ENCODE results near the gene KRT2.

KRT2 gene

GRCh38 chr12:52630599-52631200 is 21.3 kb downstream of the KRT2 start:
- no peaks in the 10 kb centered on the region for H3K27me3 ChIP-seq
- no peak overlapping the region for H3K4me3 ChIP-seq (ENCODE audit: low read depth in 1 of 2, low read length in 1 of 2)
- H3K9me3 ChIP-seq = no peaks in the 10 kb centered on the region
- no peak overlapping the region for H3K27ac ChIP-seq
- TF ChIP-seq CTCF (IDR thresholded peaks at IDR 0.05) = no peak
- no peaks in the 10 kb centered on the region for H3K4me1 ChIP-seq (ENCODE audit: control insufficient read depth in 1 of 2, insufficient read depth in 1 of 2, low read depth in 1 of 2, low read length in 1 of 2)
- no peaks in the 10 kb centered on the region for H3K36me3 ChIP-seq

GRCh38 chr12:52630008-52630500 is 22.0 kb downstream of the KRT2 start:
- Histone ChIP-seq H3K4me1 (ENCODE audit: control insufficient read depth in 1 of 2, insufficient read depth in 1 of 2, low read depth in 1 of 2, low read length in 1 of 2) (no peaks in the 10 kb centered on the region), H3K36me3 (no peaks in the 10 kb centered on the region), H3K27me3 (no peaks in the 10 kb centered on the region), H3K4me3 (ENCODE audit: low read depth in 1 of 2, low read length in 1 of 2) (no peak overlapping the region), H3K9me3 (no peaks in the 10 kb centered on the region), H3K27ac (no peak overlapping the region)
- no peak for TF ChIP-seq CTCF (IDR thresholded peaks at IDR 0.05)

GRCh38 chr12:52629281-52630007 is 22.6 kb downstream of the KRT2 start:
- H3K4me3 ChIP-seq (ENCODE audit: low read depth in 1 of 2, low read length in 1 of 2) = no peak overlapping the region
- H3K9me3 ChIP-seq = no peaks in the 10 kb centered on the region
- H3K36me3 ChIP-seq = no peaks in the 10 kb centered on the region
- TF ChIP-seq CTCF (IDR thresholded peaks at IDR 0.05) = no peak
- no peaks in the 10 kb centered on the region for H3K27me3 ChIP-seq
- H3K27ac ChIP-seq = no peak overlapping the region
- no peaks in the 10 kb centered on the region for H3K4me1 ChIP-seq (ENCODE audit: control insufficient read depth in 1 of 2, insufficient read depth in 1 of 2, low read depth in 1 of 2, low read length in 1 of 2)

- no peak for TF ChIP-seq CTCF (IDR thresholded peaks at IDR 0.05)
- Histone ChIP-seq H3K27ac (no peak overlapping the region), H3K27me3 (no peaks in the 10 kb centered on the region), H3K4me1 (ENCODE audit: control insufficient read depth in 1 of 2, insufficient read depth in 1 of 2, low read depth in 1 of 2, low read length in 1 of 2) (no peaks in the 10 kb centered on the region), H3K9me3 (no peaks in the 10 kb centered on the region), H3K36me3 (no peaks in the 10 kb centered on the region), H3K4me3 (ENCODE audit: low read depth in 1 of 2, low read length in 1 of 2) (no peak overlapping the region)
Observed at GRCh38 chr12:52628841-52629240, 23.2 kb downstream of the KRT2 start.

- H3K36me3 ChIP-seq = no peaks in the 10 kb centered on the region
- H3K27ac ChIP-seq = no peak overlapping the region
- H3K27me3 ChIP-seq = no peaks in the 10 kb centered on the region
- no peak overlapping the region for H3K4me3 ChIP-seq (ENCODE audit: low read depth in 1 of 2, low read length in 1 of 2)
- H3K4me1 ChIP-seq (ENCODE audit: control insufficient read depth in 1 of 2, insufficient read depth in 1 of 2, low read depth in 1 of 2, low read length in 1 of 2) = no peaks in the 10 kb centered on the region
- no peak for TF ChIP-seq CTCF (IDR thresholded peaks at IDR 0.05)
- no peaks in the 10 kb centered on the region for H3K9me3 ChIP-seq
Observed at GRCh38 chr12:52628111-52628507, 23.9 kb downstream of the KRT2 start.
